GM19099 (cell line): Measurements from ENCODE around the gene RAB11FIP3.
A peak's percentile ranks its signal among the peaks of the same experiment; 100 is the strongest.

Source experiments
- POLR2A ChIP-seq: IDR thresholded peaks from 3 replicates; pipeline ENCODE4 v1.6.1; 2011; ENCODE audit warnings: low read depth; ENCODE audit not compliant: insufficient read length; ENCODE audit errors: extremely low read depth

RAB11FIP3 gene

GRCh38 chr16:564690-565418 lies 139.4 kb downstream of the RAB11FIP3 start:
- TF ChIP-seq POLR2A = no peak

- no peak for TF ChIP-seq POLR2A
Measured at GRCh38 chr16:565419-566330, 140.2 kb downstream of the RAB11FIP3 start.

- peak; percentile 58 for TF ChIP-seq POLR2A
Measured at GRCh38 chr16:566475-567372, 141.3 kb downstream of the RAB11FIP3 start, which contains the start of gene NHLRC4. Gene NHLRC4 (plus strand): TSS chr16:567005. CDS start chr16:568048, 1,043 bp downstream.

- no peak for TF ChIP-seq POLR2A
Measured at GRCh38 chr16:567373-568256, 142.2 kb downstream of the RAB11FIP3 start.

GRCh38 chr16:568401-569258 lies 143.2 kb downstream of the RAB11FIP3 start:
- TF ChIP-seq POLR2A = no peak

- TF ChIP-seq POLR2A = peak; percentile 64
Measured at GRCh38 chr16:569445-570254, 144.2 kb downstream of the RAB11FIP3 start, which contains the start of gene PIGQ. Gene PIGQ (plus strand): TSS chr16:569968. CDS start chr16:574075, 4,107 bp downstream.
